Loucy (cell line): Measurements from ENCODE around the gene EXOSC7.

Experiments
- CTCF ChIP-seq: fragments of 200-600 bp; sonication (generic); conservative IDR thresholded peaks from 2 replicates; pipeline ENCODE4 v1.5.1; 2014; ENCODE audit warnings: mild to moderate bottlenecking, antibody characterized with exemption, low read length
- EZH2phosphoT487 ChIP-seq: fragments of 200-600 bp; IDR thresholded peaks from 2 replicates; pipeline ENCODE4 v1.6.1; 2018; ENCODE audit warnings: antibody characterized with exemption, mild to moderate bottlenecking, moderate library complexity, borderline replicate concordance

DNA sequence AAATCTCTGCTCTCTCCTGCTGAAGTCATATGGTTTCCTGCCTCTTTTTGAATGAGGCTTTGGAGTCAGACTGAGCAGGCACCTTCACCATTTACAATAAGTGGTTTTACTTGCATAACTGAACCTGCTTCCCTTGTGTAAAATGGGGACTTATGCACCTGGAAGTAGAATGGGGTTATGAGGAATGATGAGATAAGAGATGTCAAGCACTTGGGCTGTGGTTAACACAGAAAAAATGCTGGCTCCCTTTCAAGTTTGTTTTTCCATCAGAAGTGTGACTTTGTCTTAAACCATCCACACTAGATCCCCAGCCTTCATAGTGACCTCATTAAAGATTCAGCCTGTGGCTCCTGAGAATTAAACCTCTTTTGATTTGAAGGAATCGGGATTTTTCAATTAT lies 5.2 kb downstream of the EXOSC7 start:
- TF ChIP-seq CTCF, result no peak
- no peak for TF ChIP-seq EZH2phosphoT487
